H1 (cell line): ENCODE results near the gene AKTIP. TPM values are rescaled to one million over a fixed set of nuclear protein-coding genes. Genes with fewer than 3 reads are reported as not detected.

Experiments used
- CTCF ChIA-PET: fragments of 300-600 bp; sonication (Branson Sonifier 250); formaldehyde crosslinking; loops from one replicate; lab custom pipeline; 2021; ENCODE audit not compliant: partially characterized antibody; lab: Charles Lee
- POLR2A ChIA-PET: fragments of 300-600 bp; sonication (Branson Sonifier 250); formaldehyde crosslinking; loops from one replicate; lab custom pipeline; 2021; ENCODE audit warnings: inconsistent platforms; ENCODE audit not compliant: partially characterized antibody; lab: Charles Lee
- DNase-seq, 2 experiments: peaks; one replicate each; pipeline versions ENCODE4 v3.0.0 to v3.0.0-alpha.2; 2010 to 2022; ENCODE audit warnings: low spot score in 2 of 2, low read depth in 1 of 2, mixed read lengths in 1 of 2
- FAIRE-seq: peaks from 2 replicates; lab custom pipeline; 2011; peaks lifted over from hg19 to GRCh38; lab: Jason Lieb, UNC
- H2AFZ ChIP-seq: 2 replicates; pipeline ENCODE4 v1.8.1; 2012; ENCODE audit warnings: low read length, inconsistent platforms
- H2AK5ac ChIP-seq: 2 replicates; pipeline ENCODE4 v1.6.1; 2013; ENCODE audit warnings: low read depth, low read length
- H2BK120ac ChIP-seq: replicated peaks from 2 replicates; pipeline ENCODE3; 2013; ENCODE audit warnings: low read depth, low read length, inconsistent platforms
- H2BK12ac ChIP-seq: 2 replicates; pipeline ENCODE4 v1.6.1; 2013; ENCODE audit warnings: low read depth, low read length
- H2BK15ac ChIP-seq: 2 replicates; pipeline ENCODE4 v1.6.1; 2013; ENCODE audit warnings: low read length
- H2BK20ac ChIP-seq: 2 replicates; pipeline ENCODE4 v1.6.1; 2013; ENCODE audit warnings: low read length
- H2BK5ac ChIP-seq: 2 replicates; pipeline ENCODE4 v1.6.1; 2013; ENCODE audit warnings: low read depth, low read length
- H3K14ac ChIP-seq: 2 replicates; pipeline ENCODE4 v1.6.1; 2013; ENCODE audit warnings: inconsistent platforms; ENCODE audit not compliant: insufficient read length
- H3K18ac ChIP-seq: 2 replicates; pipeline ENCODE4 v1.6.1; 2013; ENCODE audit warnings: low read length; ENCODE audit errors: extremely low read depth
- H3K23ac ChIP-seq: 2 replicates; pipeline ENCODE4 v1.6.1; 2013; ENCODE audit warnings: inconsistent platforms; ENCODE audit not compliant: insufficient read length
- H3K23me2 ChIP-seq: 2 replicates; pipeline ENCODE4 v1.6.1; 2013; ENCODE audit warnings: low read depth, low read length
- H3K27ac ChIP-seq: 2 replicates; pipeline ENCODE4 v1.6.1; 2011; ENCODE audit warnings: low read depth, low read length, inconsistent platforms
- H3K27me3 ChIP-seq, 4 experiments: replicated peaks in 1 of 4; 1 replicate in 1 of 4; 2 replicates in 3 of 4; pipeline versions ENCODE4 v1.6.1 to v1.8.1; 2011 to 2013; ENCODE audit warnings: low read length in 3 of 4, mild to moderate bottlenecking in 3 of 4, inconsistent platforms in 2 of 4, mixed read lengths in 2 of 4, moderate library complexity in 1 of 4; ENCODE audit not compliant: control insufficient read depth in 3 of 4, insufficient read depth in 3 of 4; ENCODE audit errors: extremely low read depth in 1 of 4
- H3K36me3 ChIP-seq, 4 experiments: 2 replicates each; pipeline versions ENCODE4 v1.6.1 to v1.8.1; 2011 to 2013; ENCODE audit warnings: mild to moderate bottlenecking in 4 of 4, low read length in 3 of 4, moderate library complexity in 2 of 4, control low read depth in 1 of 4, inconsistent platforms in 1 of 4; ENCODE audit not compliant: insufficient read depth in 4 of 4, control insufficient read depth in 2 of 4
- H3K4ac ChIP-seq: replicated peaks from 2 replicates; pipeline ENCODE3; 2013; ENCODE audit warnings: low read length, low read depth, mixed read lengths, inconsistent platforms; ENCODE audit not compliant: insufficient read length
- H3K4me1 ChIP-seq, 4 experiments: replicated peaks in 1 of 4; 1 replicate in 1 of 4; 2 replicates in 3 of 4; pipeline versions ENCODE4 v1.6.1 to v1.8.1; 2011 to 2013; ENCODE audit warnings: low read length in 3 of 4, inconsistent platforms in 2 of 4, mixed read lengths in 1 of 4; ENCODE audit not compliant: insufficient read depth in 4 of 4, control insufficient read depth in 3 of 4
- H3K4me2 ChIP-seq, 2 experiments: 2 replicates each; pipeline versions ENCODE4 v1.6.1 to v1.8.1; 2011 to 2013; ENCODE audit warnings: low read depth in 2 of 2, low read length in 2 of 2, control low read depth in 1 of 2, inconsistent platforms in 1 of 2, mild to moderate bottlenecking in 1 of 2; ENCODE audit not compliant: insufficient read depth in 1 of 2
- H3K4me3 ChIP-seq, 4 experiments: fragments of 200-600, 300-600 bp in 1 of 4; sonication (generic), shearing (Covaris generic), sonication (Bioruptor Twin) in 1 of 4; 2 replicates each; pipeline versions ENCODE4 v1.5.1 to v1.8.1; 2011 to 2016; ENCODE audit warnings: low read length in 4 of 4, low read depth in 3 of 4, control low read depth in 2 of 4, inconsistent platforms in 2 of 4, mild to moderate bottlenecking in 2 of 4, mixed read lengths in 1 of 4, moderate library complexity in 1 of 4; ENCODE audit not compliant: insufficient read depth in 2 of 4; ENCODE audit errors: extremely low read depth in 1 of 4
- H3K56ac ChIP-seq: replicated peaks from 2 replicates; pipeline ENCODE3; 2013; ENCODE audit warnings: low read depth, mild to moderate bottlenecking, mixed read lengths, low read length, inconsistent platforms; ENCODE audit not compliant: insufficient read length
- H3K79me1 ChIP-seq: 2 replicates; pipeline ENCODE4 v1.6.1; 2013; ENCODE audit warnings: low read depth, low read length, control low read depth
- H3K79me2 ChIP-seq, 2 experiments: 2 replicates each; pipeline versions ENCODE4 v1.6.1 to v1.8.1; 2012 to 2013; ENCODE audit warnings: low read length in 2 of 2, mild to moderate bottlenecking in 2 of 2, inconsistent platforms in 1 of 2; ENCODE audit not compliant: insufficient read depth in 2 of 2, control insufficient read depth in 1 of 2
- H3K9ac ChIP-seq, 4 experiments: replicated peaks in 1 of 4; 1 replicate in 1 of 4; 2 replicates in 3 of 4; pipeline versions ENCODE4 v1.6.1 to v1.8.1; 2011 to 2013; ENCODE audit warnings: low read depth in 3 of 4, low read length in 3 of 4, control low read depth in 2 of 4, mild to moderate bottlenecking in 2 of 4, moderate library complexity in 2 of 4, inconsistent platforms in 1 of 4; ENCODE audit errors: extremely low read depth in 1 of 4
- H3K9me3 ChIP-seq, 2 experiments: 2 replicates each; pipeline versions ENCODE4 v1.6.1 to v1.8.1; 2012 to 2013; ENCODE audit warnings: mild to moderate bottlenecking in 2 of 2, moderate library complexity in 2 of 2, control low read depth in 1 of 2, inconsistent platforms in 1 of 2, low read depth in 1 of 2, low read length in 1 of 2, mixed read lengths in 1 of 2; ENCODE audit not compliant: insufficient read depth in 2 of 2
- H4K20me1 ChIP-seq, 2 experiments: replicated peaks in 1 of 2; 2 replicates each; pipeline versions ENCODE3 to v1.8.1; 2011 to 2013; ENCODE audit warnings: inconsistent platforms in 2 of 2, low read length in 2 of 2, mild to moderate bottlenecking in 1 of 2; ENCODE audit not compliant: insufficient read depth in 2 of 2, control insufficient read depth in 1 of 2
- H4K5ac ChIP-seq: 2 replicates; pipeline ENCODE4 v1.6.1; 2013; ENCODE audit warnings: low read length, low read depth, mixed read lengths, inconsistent platforms; ENCODE audit not compliant: insufficient read length
- H4K8ac ChIP-seq: 2 replicates; pipeline ENCODE4 v1.8.0; 2013; ENCODE audit warnings: mild to moderate bottlenecking, moderate library complexity, low read length, inconsistent platforms; ENCODE audit not compliant: insufficient read depth; ENCODE audit errors: extremely low read depth
- H4K91ac ChIP-seq: replicated peaks from 2 replicates; pipeline ENCODE3; 2013; ENCODE audit warnings: low read length, mixed read lengths, inconsistent platforms; ENCODE audit not compliant: insufficient read length
- BRCA1 ChIP-seq: IDR thresholded peaks from 2 replicates; pipeline ENCODE4 v1.6.1; 2012; ENCODE audit warnings: low read depth, low read length, improper control_type of control experiment
- CHD2 ChIP-seq: IDR thresholded peaks from 2 replicates; pipeline ENCODE4 v1.6.1; 2012; ENCODE audit warnings: low read length, improper control_type of control experiment
- EZH2 ChIP-seq: fragments of 200-600 bp; sonication (generic); IDR thresholded peaks from 2 replicates; pipeline ENCODE4 v1.7.1; 2012; ENCODE audit warnings: low read depth, mild to moderate bottlenecking, moderate library complexity, low read length, inconsistent platforms; ENCODE audit not compliant: severe bottlenecking
- RXRA ChIP-seq: IDR thresholded peaks from 2 replicates; pipeline ENCODE4 v1.6.1; 2011; ENCODE audit warnings: low read depth, mild to moderate bottlenecking, low read length, moderate library complexity; ENCODE audit not compliant: insufficient read depth
- SP1 ChIP-seq: IDR thresholded peaks from 2 replicates; pipeline ENCODE4 v1.6.1; 2011; ENCODE audit warnings: low read depth, low read length
- SP4 ChIP-seq: IDR thresholded peaks from 2 replicates; pipeline ENCODE4 v1.6.1; 2012; ENCODE audit warnings: low read length, inconsistent platforms
- WGBS, 2 experiments: shearing (Covaris generic) in 1 of 2; methylation state at CpG; one replicate each; pipeline versions ENCODE4 v1.1.6 to v1.1.7; 2013 to 2015; ENCODE audit warnings: low lambda C conversion rate in 2 of 2, mixed read lengths in 2 of 2, inconsistent platforms in 1 of 2, low coverage in 1 of 2, missing lambda C conversion rate in 1 of 2; ENCODE audit not compliant: insufficient replicate concordance in 2 of 2, insufficient coverage in 1 of 2, insufficient read length in 1 of 2; ENCODE audit errors: extremely low coverage in 1 of 2, missing lambda C conversion rate in 1 of 2; 5-methylcytosine and 5-hydroxymethylcytosine counted together
- polyA plus RNA-seq, 7 experiments: library from polyadenylated mRNA; depleted of rRNA in 3 of 7; stranded (reverse) in 5 of 7; unstranded in 2 of 7; fragments of >200 nt in 5 of 7; fragments of 200-250 nt in 2 of 7; gene quantifications; 1 replicate in 5 of 7; 2 replicates in 1 of 7; 4 replicates in 1 of 7; pipeline versions ENCODE4 v1.2.1 to v1.2.3, GENCODE V29; 2011 to 2013; ENCODE audit warnings: missing spikeins in 2 of 7, mixed read lengths in 2 of 7
- total RNA-seq: library from RNA; stranded (reverse); fragmentation: NEBNext Ultra II Directional; extraction: Animal tissue kit (Norgen Biotek cat#: 25700); gene quantifications from 2 replicates; pipeline ENCODE4 v1.2.1, GENCODE V29; 2021
- TF ChIP-seq, protein P1 (sequence below): IDR thresholded peaks from 2 replicates; pipeline ENCODE4 v1.6.1; 2012; ENCODE audit warnings: inconsistent platforms
- TF ChIP-seq, protein P2 (sequence below): IDR thresholded peaks from 2 replicates; pipeline ENCODE4 v1.6.1; 2012; ENCODE audit warnings: low read length, inconsistent platforms

The AKTIP gene
- total and polyA plus RNA-seq, 2 of the 8 experiments (the other 6 are each of a cell fraction or from before 2014, with no cell fraction given): 15.0 to 15.6 TPM

DNA sequence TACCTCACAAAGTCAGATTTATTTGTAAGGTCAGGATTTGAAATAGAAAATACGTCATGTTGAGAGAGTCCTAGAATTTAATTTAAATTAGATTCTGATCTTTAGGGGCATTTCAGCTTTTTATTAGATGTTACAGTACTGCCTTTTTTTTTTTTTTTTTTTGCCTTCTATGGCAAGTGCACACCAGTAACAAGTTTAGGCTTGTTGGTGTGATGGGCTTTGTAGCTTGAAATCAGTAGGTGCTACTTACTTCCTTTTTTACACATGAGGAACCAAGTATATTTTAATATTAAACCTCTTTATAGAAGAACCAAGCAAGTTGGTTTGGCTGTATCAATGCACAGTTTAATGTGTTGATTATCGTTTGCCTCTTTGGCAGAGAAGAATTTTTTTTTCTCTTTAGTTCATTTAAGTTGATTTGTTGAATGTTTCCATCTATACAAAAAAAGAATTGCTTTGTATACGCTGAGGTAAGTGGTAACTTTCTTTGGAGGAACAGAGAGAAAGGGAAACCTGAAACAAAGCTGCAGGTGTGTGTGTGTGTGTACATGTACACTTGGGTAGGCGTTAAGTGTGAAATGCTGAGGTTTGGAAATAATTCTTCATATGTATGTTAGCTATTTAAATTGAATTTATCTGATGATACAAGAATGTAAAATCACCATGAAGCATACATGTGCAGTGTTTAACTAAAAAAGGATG, 53.0 kb downstream of the AKTIP start:
- Histone ChIP-seq H2AFZ (no peak overlapping the region), H4K5ac (no peak overlapping the region), H2BK15ac (no peak overlapping the region), H3K27me3 (no peaks in the 10 kb centered on the region), H3K9me3 (no peaks in the 10 kb centered on the region), H2BK5ac (no peak overlapping the region), H3K23ac (no peak overlapping the region), H3K4me1 (no peaks in the 10 kb centered on the region), H4K8ac (no peak overlapping the region), H3K79me2 (no peaks in the 10 kb centered on the region), H3K56ac (no peak overlapping the region), H3K79me1 (no peaks in the 10 kb centered on the region), H3K23me2 (no peaks in the 10 kb centered on the region), H3K14ac (no peak overlapping the region), H3K4me3 (no peak overlapping the region), H3K4ac (no peak overlapping the region), H2BK120ac (no peak overlapping the region), H2AK5ac (no peak overlapping the region), H3K9ac (no peak overlapping the region), H2BK20ac (no peak overlapping the region), H4K20me1 (no peaks in the 10 kb centered on the region), H3K36me3 (peaks cover 0 to 24% (median 4%) of the 10 kb centered on the region in 4 experiments; a peak in 3 of 8 replicates), H3K27ac (no peak overlapping the region), H4K91ac (no peak overlapping the region), H3K4me2 (no peak overlapping the region)
- POLR2A ChIA-PET: no interaction called here
- WGBS, 2 experiments: 89% methylated on average over 4 of the region's 4 CpGs; no CpG with 5 or more reads in 1 of the 2 experiments
- no peak for FAIRE-seq
- no peak for TF ChIP-seq BRCA1
- no peak for TF ChIP-seq EZH2
- TF ChIP-seq SP4: no peak
- TF ChIP-seq, protein P1, sequence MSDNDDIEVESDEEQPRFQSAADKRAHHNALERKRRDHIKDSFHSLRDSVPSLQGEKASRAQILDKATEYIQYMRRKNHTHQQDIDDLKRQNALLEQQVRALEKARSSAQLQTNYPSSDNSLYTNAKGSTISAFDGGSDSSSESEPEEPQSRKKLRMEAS: no peak
- no peak for TF ChIP-seq RXRA
- TF ChIP-seq, protein P2, sequence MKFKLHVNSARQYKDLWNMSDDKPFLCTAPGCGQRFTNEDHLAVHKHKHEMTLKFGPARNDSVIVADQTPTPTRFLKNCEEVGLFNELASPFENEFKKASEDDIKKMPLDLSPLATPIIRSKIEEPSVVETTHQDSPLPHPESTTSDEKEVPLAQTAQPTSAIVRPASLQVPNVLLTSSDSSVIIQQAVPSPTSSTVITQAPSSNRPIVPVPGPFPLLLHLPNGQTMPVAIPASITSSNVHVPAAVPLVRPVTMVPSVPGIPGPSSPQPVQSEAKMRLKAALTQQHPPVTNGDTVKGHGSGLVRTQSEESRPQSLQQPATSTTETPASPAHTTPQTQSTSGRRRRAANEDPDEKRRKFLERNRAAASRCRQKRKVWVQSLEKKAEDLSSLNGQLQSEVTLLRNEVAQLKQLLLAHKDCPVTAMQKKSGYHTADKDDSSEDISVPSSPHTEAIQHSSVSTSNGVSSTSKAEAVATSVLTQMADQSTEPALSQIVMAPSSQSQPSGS: no peak
- TF ChIP-seq CHD2: no peak
- TF ChIP-seq SP1: no peak
- TF ChIP-seq, all 59 proteins: peak for 0
- no peak overlapping the region for H2BK12ac ChIP-seq
- CTCF ChIA-PET: interaction anchor here (0.7 kb wide), 1 partner anchor 340 kb away, joined by 3 read pairs; no protein-coding TSS in a partner anchor
- no peak overlapping the region for H3K18ac ChIP-seq
- DNase-seq: no peak
